Femur (tissue), 1 donor: ENCODE results near the gene NPC2.

Experiments
- DNase-seq: peaks from one replicate; pipeline ENCODE4 v3.0.0-alpha.2; 2017

Gene NPC2

GRCh38 chr14:74518221-74518620 is 25.1 kb upstream of the NPC2 start:
- DNase-seq: no peak

DNA sequence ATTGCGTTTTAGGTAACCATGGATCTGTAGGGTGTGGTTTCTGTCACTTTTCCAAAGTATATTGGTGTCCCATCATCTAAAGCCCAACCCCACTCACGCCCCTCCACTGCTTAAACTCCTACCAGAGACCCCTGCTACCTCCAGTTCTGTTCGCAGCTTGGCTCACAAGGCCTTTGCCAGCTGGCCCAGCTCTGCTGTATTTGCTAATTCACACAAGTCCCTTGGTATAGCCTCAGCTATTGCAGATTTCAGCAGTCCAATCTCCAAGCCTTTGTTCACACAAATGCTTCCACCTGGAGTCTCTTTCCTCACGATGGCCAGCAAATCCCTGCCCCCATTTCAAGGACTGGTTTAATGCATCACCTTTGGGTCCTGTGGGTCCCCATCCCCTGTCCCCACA is 24.6 kb upstream of the NPC2 start:
- DNase-seq: peak; percentile 37

GRCh38 chr14:74516451-74517160 is 23.5 kb upstream of the NPC2 start:
- no peak for DNase-seq

- no peak for DNase-seq
Measured at GRCh38 chr14:74515891-74516412, 22.8 kb upstream of the NPC2 start.

GRCh38 chr14:74514471-74514941 is 21.4 kb upstream of the NPC2 start:
- peak; percentile 83 for DNase-seq

DNA sequence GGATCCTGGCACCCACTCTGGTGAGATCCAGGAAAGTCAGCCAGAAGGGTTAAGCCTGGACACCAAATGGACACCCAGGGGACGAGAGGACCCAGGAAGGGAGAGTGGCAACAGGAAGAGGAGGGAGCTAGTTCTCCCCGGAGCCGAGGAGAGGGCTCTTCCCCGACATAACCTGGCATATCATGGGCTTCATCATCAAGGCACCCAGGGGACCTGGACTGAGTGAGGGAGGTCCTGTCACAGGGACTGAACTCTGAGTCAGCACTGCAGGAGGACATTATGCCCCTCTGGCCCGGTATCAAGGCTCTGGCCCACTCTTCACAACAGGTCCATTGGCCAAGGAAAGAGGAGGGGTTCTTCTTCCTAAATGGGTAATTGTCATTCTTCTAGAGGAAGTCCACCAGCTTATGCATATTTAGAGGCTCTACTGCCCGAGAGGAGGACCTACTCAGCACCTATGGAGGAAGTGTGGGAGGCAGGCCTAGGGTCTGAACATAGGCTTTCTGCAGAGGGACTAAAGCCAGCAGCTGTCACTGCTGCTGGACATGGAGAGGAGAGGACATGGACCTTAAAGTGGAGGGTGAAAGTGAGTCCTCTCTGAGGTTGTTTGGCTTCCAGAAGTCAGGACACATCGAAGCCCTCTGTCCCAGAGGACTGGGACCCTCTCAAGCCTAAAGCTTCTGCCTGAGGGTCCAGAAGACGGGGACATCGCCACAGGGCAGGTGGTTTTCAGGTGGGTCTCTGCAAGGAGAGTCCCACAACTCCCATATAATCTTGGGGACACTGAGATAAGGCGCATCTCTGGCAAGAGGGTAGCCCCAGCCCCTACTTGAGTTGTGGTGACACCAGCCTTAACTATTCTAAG is 19.1 kb upstream of the NPC2 start:
- no peak for DNase-seq

DNA sequence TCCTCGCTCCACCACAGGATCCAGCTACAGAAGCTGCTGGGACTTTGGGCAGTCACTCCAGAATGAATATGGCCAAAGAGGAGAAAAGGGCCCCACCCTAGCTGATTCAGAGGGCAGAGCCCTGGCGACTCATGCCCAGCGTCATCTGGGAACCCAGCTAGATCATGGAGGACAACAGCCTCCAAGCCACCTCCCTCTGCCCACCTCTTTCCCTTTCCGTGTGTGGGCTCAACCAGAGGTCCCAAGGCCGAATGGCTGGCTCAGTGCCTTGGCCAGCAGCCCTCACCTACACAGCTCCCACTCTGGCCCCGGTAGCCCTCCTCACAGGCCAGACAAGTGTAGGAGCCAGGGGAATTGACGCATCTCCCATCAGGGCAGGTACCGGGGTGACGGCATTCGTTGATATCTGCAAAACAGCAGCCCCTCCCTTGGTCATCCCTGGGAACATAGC is 17.9 kb upstream of the NPC2 start:
- DNase-seq: peak; percentile 19

GRCh38 chr14:74510223-74510931 is 17.3 kb upstream of the NPC2 start:
- peak; percentile 27 for DNase-seq

- peak; percentile 12 for DNase-seq
Measured at GRCh38 chr14:74509587-74510222, 16.6 kb upstream of the NPC2 start.

- DNase-seq: peak; percentile 21
Measured at GRCh38 chr14:74508844-74509428, 15.8 kb upstream of the NPC2 start.

GRCh38 chr14:74508292-74508731 is 15.2 kb upstream of the NPC2 start:
- peak; percentile 19 for DNase-seq

- peak; percentile 18 for DNase-seq
Measured at GRCh38 chr14:74507840-74508239, 14.7 kb upstream of the NPC2 start.

- DNase-seq: no peak
Measured at GRCh38 chr14:74507085-74507484, 14.0 kb upstream of the NPC2 start.

DNA sequence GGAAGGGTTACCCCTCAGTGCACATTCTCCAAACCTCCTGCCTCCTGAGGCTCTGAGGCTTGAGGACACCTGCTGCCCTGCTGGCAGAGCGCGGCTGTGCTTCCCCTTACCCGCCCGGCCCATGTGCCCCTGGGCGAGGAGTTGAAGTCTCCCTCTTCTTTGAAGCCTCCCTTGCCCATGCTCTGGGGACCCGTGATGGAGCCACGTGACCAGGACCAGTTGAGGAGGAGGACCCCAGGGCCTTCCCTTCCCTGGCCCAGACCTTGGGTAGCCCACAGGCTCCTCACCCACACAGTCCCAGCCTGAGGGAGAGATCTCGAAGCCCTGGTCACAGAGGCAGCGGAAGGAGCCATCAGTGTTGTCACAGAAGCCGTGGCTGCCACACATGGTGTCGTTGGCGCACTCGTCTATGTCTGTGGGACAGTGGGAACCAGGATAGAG is 13.3 kb upstream of the NPC2 start:
- DNase-seq: no peak

DNA sequence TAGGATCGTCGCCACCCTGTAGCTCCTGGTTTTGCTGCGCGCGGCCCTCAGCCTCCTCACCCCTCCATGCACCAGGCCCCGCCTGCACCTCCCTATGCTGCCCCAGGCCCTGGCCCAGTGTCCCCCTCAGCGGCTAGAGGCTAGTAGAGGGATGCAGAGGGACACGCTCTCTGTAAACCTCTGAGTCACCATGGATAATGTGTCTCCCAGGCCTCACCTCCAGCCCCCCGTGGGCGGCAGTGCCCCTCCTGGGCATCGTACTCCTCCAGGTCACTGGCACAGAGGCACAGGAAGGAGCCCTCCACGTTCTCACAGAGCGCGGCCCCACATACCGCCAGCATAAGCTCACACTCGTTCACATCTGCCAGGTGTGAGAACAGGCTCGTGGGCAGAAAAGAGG is 12.7 kb upstream of the NPC2 start:
- DNase-seq: no peak

- no peak for DNase-seq
Measured at GRCh38 chr14:74504874-74505720, 12.0 kb upstream of the NPC2 start.

- DNase-seq: no peak
Measured at GRCh38 chr14:74504412-74504811, 11.3 kb upstream of the NPC2 start.

DNA sequence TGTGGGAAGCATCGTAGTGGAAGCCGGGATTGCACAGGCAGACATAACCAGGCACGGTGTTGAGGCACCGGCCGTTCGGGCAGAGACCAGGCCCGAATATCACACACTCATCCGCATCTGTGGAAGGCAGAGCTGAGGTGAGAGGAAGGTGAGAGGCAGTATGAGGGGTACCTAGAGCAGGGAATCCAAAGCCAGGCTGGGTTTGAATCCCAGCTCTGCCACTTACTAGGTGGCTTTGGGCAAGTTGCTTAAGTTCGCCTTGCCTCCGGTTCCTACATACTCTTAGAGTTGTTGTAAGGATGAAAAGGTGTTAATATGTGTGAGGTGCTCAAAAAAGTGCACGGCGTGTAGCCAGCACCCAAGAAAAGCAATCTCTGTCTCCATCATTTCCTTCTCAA is 10.8 kb upstream of the NPC2 start:
- no peak for DNase-seq

- DNase-seq: no peak
Measured at GRCh38 chr14:74503291-74503937, 10.3 kb upstream of the NPC2 start.

DNA sequence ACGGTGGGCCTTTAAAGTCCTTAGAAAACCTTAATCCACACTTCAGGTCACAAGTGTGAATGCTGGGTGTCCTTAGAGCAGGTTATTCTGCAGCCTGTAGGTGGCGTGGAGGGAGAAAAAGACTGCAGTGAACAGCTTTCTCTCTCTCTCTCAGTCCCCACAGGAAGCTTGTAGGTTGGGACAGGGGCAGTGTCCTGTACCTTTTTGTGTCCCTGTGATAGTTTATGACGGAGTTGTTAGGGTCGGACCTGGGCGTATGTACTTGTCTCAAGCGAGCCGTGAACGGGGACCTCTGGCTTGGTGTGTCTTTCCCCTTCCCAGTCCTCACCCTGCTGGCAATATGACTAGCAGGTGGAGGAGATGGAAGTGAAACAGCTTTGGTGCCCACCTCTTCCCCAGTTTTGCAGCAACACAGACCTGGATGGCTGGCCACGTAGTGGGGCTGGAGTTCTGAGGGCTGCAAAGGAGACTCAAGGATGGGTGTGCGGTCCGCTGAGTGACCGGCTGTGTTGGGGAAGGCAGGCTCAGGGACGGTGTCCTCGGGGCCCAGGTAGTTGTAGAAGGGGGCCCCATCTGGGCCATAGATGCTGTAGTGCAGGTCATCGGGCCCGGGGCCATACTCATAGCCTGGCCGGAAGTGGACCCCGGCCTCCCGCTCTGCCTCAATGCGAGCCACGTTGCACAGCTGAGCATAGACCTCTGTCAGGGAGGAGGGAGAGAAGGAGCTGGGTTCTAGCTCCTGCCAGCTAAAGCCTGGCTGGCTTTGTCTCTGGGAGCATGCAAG is 9.3 kb upstream of the NPC2 start:
- no peak for DNase-seq
